IMR-90 (cell line): ENCODE measurements around the gene OTOG.

Source experiments
- CEBPB ChIP-seq: IDR thresholded peaks from 2 replicates; pipeline ENCODE4 v1.6.1; 2012; ENCODE audit warnings: low read depth, low read length, improper control_type of control experiment
- CHD1 ChIP-seq: IDR thresholded peaks from 2 replicates; pipeline ENCODE4 v1.6.1; 2012; ENCODE audit warnings: low read depth, low read length, improper control_type of control experiment
- CTCF ChIP-seq: conservative IDR thresholded peaks from 2 replicates; pipeline ENCODE4 v1.5.1; 2012; ENCODE audit warnings: mild to moderate bottlenecking, low read depth, low read length, improper control_type of control experiment
- MAFK ChIP-seq: IDR thresholded peaks from 2 replicates; pipeline ENCODE4 v1.6.1; 2012; ENCODE audit warnings: low read depth, low read length, improper control_type of control experiment
- MAZ ChIP-seq: IDR thresholded peaks from 2 replicates; pipeline ENCODE4 v1.6.1; 2012; ENCODE audit warnings: low read depth, mild to moderate bottlenecking, low read length, improper control_type of control experiment, moderate library complexity, borderline replicate concordance
- MXI1 ChIP-seq: IDR thresholded peaks from 2 replicates; pipeline ENCODE4 v1.6.1; 2012; ENCODE audit warnings: low read depth, mild to moderate bottlenecking, low read length, moderate library complexity, borderline replicate concordance
- NFE2L2 ChIP-seq: fragments of 150-350 bp; IDR thresholded peaks from 2 replicates; pipeline ENCODE4 v1.6.1; 2016; ENCODE audit warnings: low read depth, mild to moderate bottlenecking, low read length
- POLR2A ChIP-seq: IDR thresholded peaks from 2 replicates; pipeline ENCODE4 v1.6.1; 2012; ENCODE audit warnings: mild to moderate bottlenecking, low read depth, low read length
- RAD21 ChIP-seq: IDR thresholded peaks from 2 replicates; pipeline ENCODE4 v1.6.1; 2012; ENCODE audit warnings: low read length, improper control_type of control experiment
- SMC3 ChIP-seq: fragments of 150-350 bp; IDR thresholded peaks from 2 replicates; pipeline ENCODE4 v1.6.1; 2016; ENCODE audit warnings: low read depth, mild to moderate bottlenecking, antibody characterized with exemption, low read length, moderate library complexity
- USF2 ChIP-seq: fragments of 150-350 bp; IDR thresholded peaks from 2 replicates; pipeline ENCODE4 v1.6.1; 2017; ENCODE audit warnings: mild to moderate bottlenecking, antibody characterized with exemption, low read length, low read depth

GRCh38 chr11:17605651-17606122, 58.6 kb downstream of the OTOG start:
- TF ChIP-seq CTCF, result no peak
- TF ChIP-seq USF2, result no peak
- TF ChIP-seq CHD1, result no peak
- TF ChIP-seq RAD21, result no peak
- no peak for TF ChIP-seq POLR2A
- TF ChIP-seq NFE2L2, result no peak
- no peak for TF ChIP-seq MAFK
- no peak for TF ChIP-seq MAZ
- TF ChIP-seq MXI1, result no peak
- TF ChIP-seq CEBPB, result no peak
- TF ChIP-seq SMC3, result no peak
